GM18499 (cell line): ENCODE measurements around the gene ZCCHC4.
A peak's percentile ranks its signal among the peaks of the same experiment; 100 is the strongest.
"Not testable (repeated sequence)": the region's sequence is repeated elsewhere in the genome, so short reads cannot be mapped to it uniquely, and the experiment has no call there.

Source experiments
- ATAC-seq: cut with Tn5 transposase; IDR thresholded peaks from one replicate; pipeline ENCODE4 v1.9.1; 2021; ENCODE audit warnings: moderate number of reproducible peaks; ENCODE audit not compliant: insufficient read depth, unreplicated experiment

The ZCCHC4 gene

GRCh38 chr4:25370242-25370641, 57.7 kb downstream of the ZCCHC4 start:
- no peak for ATAC-seq

- ATAC-seq: not testable (repeated sequence)
Observed at GRCh38 chr4:25372549-25372948, 60.0 kb downstream of the ZCCHC4 start.

GRCh38 chr4:25376754-25377571, 64.4 kb downstream of the ZCCHC4 start, which contains the start of gene ANAPC4:
Gene ANAPC4 (plus strand): TSS chr4:25377263. CDS start chr4:25377428, 165 bp downstream.
- ATAC-seq: peak; percentile 66

- ATAC-seq: peak; percentile 16
Observed at GRCh38 chr4:25377572-25378436, 65.2 kb downstream of the ZCCHC4 start.

GRCh38 chr4:25378437-25378743, 65.8 kb downstream of the ZCCHC4 start:
- no peak for ATAC-seq

GRCh38 chr4:25379591-25379990, 67.0 kb downstream of the ZCCHC4 start:
- no peak for ATAC-seq

- ATAC-seq: no peak
Observed at GRCh38 chr4:25383647-25384046, 71.1 kb downstream of the ZCCHC4 start.

- ATAC-seq: no peak
Observed at GRCh38 chr4:25386926-25387325, 74.4 kb downstream of the ZCCHC4 start.

- ATAC-seq: no peak
Observed at GRCh38 chr4:25397305-25397704, 84.7 kb downstream of the ZCCHC4 start.

- no peak for ATAC-seq
Observed at GRCh38 chr4:25399510-25399909, 86.9 kb downstream of the ZCCHC4 start.

GRCh38 chr4:25401066-25401465, 88.5 kb downstream of the ZCCHC4 start:
- ATAC-seq: no peak

GRCh38 chr4:25402521-25402920, 89.9 kb downstream of the ZCCHC4 start:
- no peak for ATAC-seq

GRCh38 chr4:25403699-25404098, 91.1 kb downstream of the ZCCHC4 start:
- no peak for ATAC-seq

GRCh38 chr4:25405453-25405852, 92.9 kb downstream of the ZCCHC4 start:
- no peak for ATAC-seq

- no peak for ATAC-seq
Observed at GRCh38 chr4:25406081-25406692, 93.6 kb downstream of the ZCCHC4 start.

GRCh38 chr4:25410820-25411529, 98.4 kb downstream of the ZCCHC4 start:
- ATAC-seq: no peak

GRCh38 chr4:25413261-25413660, 100.7 kb downstream of the ZCCHC4 start:
- no peak for ATAC-seq

GRCh38 chr4:25417014-25417413, 104.4 kb downstream of the ZCCHC4 start:
- no peak for ATAC-seq
